Measurements from ENCODE around the gene AARS1. TPM values are rescaled to one million over a fixed set of nuclear protein-coding genes. Genes with fewer than 3 reads are reported as not detected.
"Not testable (repeated sequence)": the region's sequence is repeated elsewhere in the genome, so short reads cannot be mapped to it uniquely, and the experiment has no call there.

Gene AARS1
- total and polyA plus RNA-seq, 2 donors from 2014 or later: 58.2 to 111 TPM

DNA sequence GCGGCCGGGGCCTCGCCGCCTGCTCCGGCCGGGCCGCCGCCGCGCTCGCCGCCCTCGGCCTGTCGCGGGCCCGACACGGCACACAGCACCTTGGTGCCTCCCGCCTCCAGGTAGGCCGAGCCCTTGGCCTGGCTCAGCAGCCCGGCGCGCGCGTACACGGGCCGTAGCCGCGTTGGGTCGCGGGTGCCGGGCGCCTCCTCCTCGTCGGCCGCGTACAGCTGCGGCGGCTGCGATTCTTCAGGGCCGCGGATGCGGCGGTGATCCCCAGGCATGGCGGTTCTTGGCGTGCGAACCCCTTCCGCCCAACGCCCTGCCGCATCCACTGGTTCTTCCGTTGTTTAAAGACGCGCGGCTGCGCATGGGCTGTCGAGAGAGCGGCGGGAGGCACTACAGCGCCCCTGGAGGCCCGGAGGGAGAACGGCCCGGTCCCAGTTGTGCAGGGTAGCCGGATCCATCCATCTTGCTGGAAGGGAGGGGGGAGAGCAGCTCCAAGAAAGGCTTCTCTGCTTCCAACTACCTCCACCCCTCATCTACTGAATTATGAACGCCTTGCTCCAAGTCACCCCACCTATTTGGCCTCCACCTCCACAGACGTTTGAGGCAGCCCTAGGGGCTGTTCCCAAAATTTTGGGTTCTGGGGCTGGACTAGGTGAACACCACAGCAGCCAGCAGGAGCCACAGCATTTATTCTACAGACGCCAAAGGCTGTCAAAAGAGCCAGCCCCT lies 37.5 kb downstream of the AARS1 start, which contains the start of gene EXOSC6:
Gene EXOSC6, minus strand, starts transcription at position 312 of the 726 bp plus-strand sequence. Its CDS starts 40 bp downstream, at position 272.
- TF ChIP-seq, protein P1, sequence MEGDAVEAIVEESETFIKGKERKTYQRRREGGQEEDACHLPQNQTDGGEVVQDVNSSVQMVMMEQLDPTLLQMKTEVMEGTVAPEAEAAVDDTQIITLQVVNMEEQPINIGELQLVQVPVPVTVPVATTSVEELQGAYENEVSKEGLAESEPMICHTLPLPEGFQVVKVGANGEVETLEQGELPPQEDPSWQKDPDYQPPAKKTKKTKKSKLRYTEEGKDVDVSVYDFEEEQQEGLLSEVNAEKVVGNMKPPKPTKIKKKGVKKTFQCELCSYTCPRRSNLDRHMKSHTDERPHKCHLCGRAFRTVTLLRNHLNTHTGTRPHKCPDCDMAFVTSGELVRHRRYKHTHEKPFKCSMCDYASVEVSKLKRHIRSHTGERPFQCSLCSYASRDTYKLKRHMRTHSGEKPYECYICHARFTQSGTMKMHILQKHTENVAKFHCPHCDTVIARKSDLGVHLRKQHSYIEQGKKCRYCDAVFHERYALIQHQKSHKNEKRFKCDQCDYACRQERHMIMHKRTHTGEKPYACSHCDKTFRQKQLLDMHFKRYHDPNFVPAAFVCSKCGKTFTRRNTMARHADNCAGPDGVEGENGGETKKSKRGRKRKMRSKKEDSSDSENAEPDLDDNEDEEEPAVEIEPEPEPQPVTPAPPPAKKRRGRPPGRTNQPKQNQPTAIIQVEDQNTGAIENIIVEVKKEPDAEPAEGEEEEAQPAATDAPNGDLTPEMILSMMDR (IDR thresholded peaks at IDR 0.05; ENCODE audit: borderline replicate concordance, extremely low read depth, insufficient read depth): peak; percentile 75
- Histone ChIP-seq H3K27me3 (ENCODE audit: control insufficient read depth, insufficient read depth, low read length) (no peaks in the 10 kb centered on the region), H3K36me3 (ENCODE audit: control insufficient read depth in 2 of 3, insufficient read depth in 3 of 3, low read length in 3 of 3) (peaks cover 0 to 43% (median 26%) of the 10 kb centered on the region in 3 donors), H3K27ac (ENCODE audit: low read depth in 2 of 2, low read length in 2 of 2) (peak within 1 kb of the TSS; percentile 83 to 87), H3K4me3 (ENCODE audit: low read length in 3 of 3) (peak within 1 kb of the TSS; percentile 44 to 68 (median 58)), H3K9ac (ENCODE audit: low read length in 3 of 3) (peak within 1 kb of the TSS in 2 of 3 donors; percentile 55 to 67), H3K4me1 (ENCODE audit: control insufficient read depth in 2 of 3, insufficient read depth in 2 of 3, low read depth in 1 of 3, low read length in 3 of 3) (peaks cover 0 to 4% (median 0%) of the 10 kb centered on the region in 3 donors), H3K9me3 (ENCODE audit: control insufficient read depth in 2 of 3, insufficient read depth in 1 of 3, low read length in 3 of 3) (no peaks in the 10 kb centered on the region)
- FAIRE-seq (no peak), DNase-seq (peak; percentile 94 to 98 (median 96))
- intact Hi-C loops (cut with DNase I): no loop called here

GRCh38 chr16:70250748-70251628 lies 38.3 kb downstream of the AARS1 start:
- H3K36me3 ChIP-seq (ENCODE audit: control insufficient read depth in 2 of 3, insufficient read depth in 3 of 3, low read length in 3 of 3): peaks cover 0 to 36% (median 23%) of the 10 kb centered on the region in 3 donors
- DNase-seq: peak; percentile 47 to 79 (median 63)
- no peaks in the 10 kb centered on the region for H3K9me3 ChIP-seq (ENCODE audit: control insufficient read depth in 2 of 3, insufficient read depth in 1 of 3, low read length in 3 of 3)
- H3K27ac ChIP-seq (ENCODE audit: low read depth in 2 of 2, low read length in 2 of 2): peak overlapping the region; percentile 51 to 65
- intact Hi-C loops (cut with DNase I): no loop called here
- TF ChIP-seq, protein P1 (IDR thresholded peaks at IDR 0.05; ENCODE audit: borderline replicate concordance, extremely low read depth, insufficient read depth): peak; percentile 8
- H3K4me1 ChIP-seq (ENCODE audit: control insufficient read depth in 2 of 3, insufficient read depth in 2 of 3, low read depth in 1 of 3, low read length in 3 of 3): peaks cover 0 to 4% (median 0%) of the 10 kb centered on the region in 3 donors
- peak overlapping the region; percentile 44 to 68 (median 58) for H3K4me3 ChIP-seq (ENCODE audit: low read length in 3 of 3)
- FAIRE-seq: no peak
- peak overlapping the region in 2 of 3 donors; percentile 55 to 67 for H3K9ac ChIP-seq (ENCODE audit: low read length in 3 of 3)
- H3K27me3 ChIP-seq (ENCODE audit: control insufficient read depth, insufficient read depth, low read length): no peaks in the 10 kb centered on the region

- peaks cover 0 to 27% (median 14%) of the 10 kb centered on the region in 3 donors for H3K36me3 ChIP-seq (ENCODE audit: control insufficient read depth in 2 of 3, insufficient read depth in 3 of 3, low read length in 3 of 3)
- H3K4me3 ChIP-seq (ENCODE audit: low read length in 3 of 3); H3K9ac ChIP-seq (ENCODE audit: low read length in 3 of 3); FAIRE-seq; DNase-seq; intact Hi-C loops (cut with DNase I); H3K27me3 ChIP-seq (ENCODE audit: control insufficient read depth, insufficient read depth, low read length); H3K9me3 ChIP-seq (ENCODE audit: control insufficient read depth in 2 of 3, insufficient read depth in 1 of 3, low read length in 3 of 3); H3K27ac ChIP-seq (ENCODE audit: low read depth in 2 of 2, low read length in 2 of 2); H3K4me1 ChIP-seq (ENCODE audit: control insufficient read depth in 2 of 3, insufficient read depth in 2 of 3, low read depth in 1 of 3, low read length in 3 of 3): not testable (repeated sequence)
Measured at GRCh38 chr16:70249697-70250096, 39.6 kb downstream of the AARS1 start.

- FAIRE-seq; H3K9ac ChIP-seq (ENCODE audit: low read length in 3 of 3); intact Hi-C loops (cut with DNase I); H3K36me3 ChIP-seq (ENCODE audit: control insufficient read depth in 2 of 3, insufficient read depth in 3 of 3, low read length in 3 of 3); H3K4me1 ChIP-seq (ENCODE audit: control insufficient read depth in 2 of 3, insufficient read depth in 2 of 3, low read depth in 1 of 3, low read length in 3 of 3); H3K9me3 ChIP-seq (ENCODE audit: control insufficient read depth in 2 of 3, insufficient read depth in 1 of 3, low read length in 3 of 3); H3K4me3 ChIP-seq (ENCODE audit: low read length in 3 of 3); H3K27ac ChIP-seq (ENCODE audit: low read depth in 2 of 2, low read length in 2 of 2); H3K27me3 ChIP-seq (ENCODE audit: control insufficient read depth, insufficient read depth, low read length); DNase-seq: not testable (repeated sequence)
Measured at GRCh38 chr16:70238773-70239172, 50.5 kb downstream of the AARS1 start.

DNA sequence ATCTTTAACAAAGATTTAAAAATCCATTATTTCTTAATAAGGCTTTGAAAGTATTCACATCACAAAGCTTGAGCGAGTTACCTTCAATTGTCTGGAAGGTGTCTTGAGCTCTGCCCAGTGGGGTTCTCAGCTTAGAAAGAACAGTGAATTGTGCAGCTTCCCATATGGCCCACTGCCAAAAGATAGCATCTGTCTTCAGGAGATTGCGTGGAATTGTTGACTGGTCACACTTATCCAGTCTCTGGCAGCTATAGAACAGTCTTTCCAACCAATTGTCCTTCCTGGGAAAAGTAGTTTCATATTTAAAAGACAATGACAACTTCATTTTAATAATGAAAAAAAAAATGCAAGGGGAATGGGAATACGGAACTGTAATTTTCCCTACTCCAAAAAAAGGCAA lies 57.5 kb downstream of the AARS1 start:
- H3K9ac ChIP-seq (ENCODE audit: low read length in 3 of 3); H3K27ac ChIP-seq (ENCODE audit: low read depth in 2 of 2, low read length in 2 of 2); H3K9me3 ChIP-seq (ENCODE audit: control insufficient read depth in 2 of 3, insufficient read depth in 1 of 3, low read length in 3 of 3); intact Hi-C loops (cut with DNase I); DNase-seq; FAIRE-seq; H3K4me3 ChIP-seq (ENCODE audit: low read length in 3 of 3); H3K27me3 ChIP-seq (ENCODE audit: control insufficient read depth, insufficient read depth, low read length); H3K36me3 ChIP-seq (ENCODE audit: control insufficient read depth in 2 of 3, insufficient read depth in 3 of 3, low read length in 3 of 3); H3K4me1 ChIP-seq (ENCODE audit: control insufficient read depth in 2 of 3, insufficient read depth in 2 of 3, low read depth in 1 of 3, low read length in 3 of 3): not testable (repeated sequence)

DNA sequence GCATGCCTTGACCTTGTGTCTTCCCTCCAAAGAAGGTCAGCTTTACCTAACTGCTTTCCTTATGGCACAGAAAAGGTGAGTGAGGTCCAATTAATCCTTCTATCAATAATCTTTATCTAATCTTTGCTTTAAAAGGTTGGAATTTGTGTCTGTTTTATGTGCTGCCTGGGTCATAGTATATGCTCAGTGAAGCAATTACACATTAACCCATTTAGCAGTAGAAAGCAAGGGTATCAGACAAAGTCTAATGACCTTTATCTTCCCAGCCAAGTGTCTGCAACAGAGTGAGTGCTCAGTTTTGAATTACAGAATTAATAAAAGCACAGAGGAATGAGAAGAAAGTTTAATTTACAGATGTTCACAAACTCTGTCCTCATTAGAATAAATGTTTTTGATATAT lies 63.3 kb downstream of the AARS1 start:
- DNase-seq; H3K27ac ChIP-seq (ENCODE audit: low read depth in 2 of 2, low read length in 2 of 2); intact Hi-C loops (cut with DNase I); H3K9ac ChIP-seq (ENCODE audit: low read length in 3 of 3); H3K36me3 ChIP-seq (ENCODE audit: control insufficient read depth in 2 of 3, insufficient read depth in 3 of 3, low read length in 3 of 3); H3K4me3 ChIP-seq (ENCODE audit: low read length in 3 of 3); H3K4me1 ChIP-seq (ENCODE audit: control insufficient read depth in 2 of 3, insufficient read depth in 2 of 3, low read depth in 1 of 3, low read length in 3 of 3); FAIRE-seq; H3K27me3 ChIP-seq (ENCODE audit: control insufficient read depth, insufficient read depth, low read length); H3K9me3 ChIP-seq (ENCODE audit: control insufficient read depth in 2 of 3, insufficient read depth in 1 of 3, low read length in 3 of 3): not testable (repeated sequence)
